B cell (primary cell): ENCODE results near the gene SMIM36. TPM values are rescaled to one million over a fixed set of nuclear protein-coding genes. Genes with fewer than 3 reads are reported as not detected.

Experiments used
- ATAC-seq: fragments of 200-7000 bp; cut with Tn5 transposase; one replicate; pipeline ENCODE4 v1.10.0; 2021; ENCODE audit warnings: low read depth, mild to moderate bottlenecking, moderate number of reproducible peaks, moderate library complexity
- CTCF ChIA-PET: fragments of 350-600 bp; sonication (Branson Sonifier 250); formaldehyde crosslinking; loops from one replicate; lab custom pipeline; 2021; ENCODE audit warnings: antibody characterized with exemption, inconsistent platforms; lab: Charles Lee
- POLR2A ChIA-PET: fragments of 350-600 bp; sonication (Branson Sonifier 250); formaldehyde crosslinking; loops from one replicate; lab custom pipeline; 2021; ENCODE audit warnings: antibody characterized with exemption; lab: Charles Lee
- DNase-seq: peaks from one replicate; pipeline ENCODE4 v3.0.0; 2013
- H2AFZ ChIP-seq: 2 replicates; pipeline ENCODE4 v1.6.1; 2012; ENCODE audit warnings: mild to moderate bottlenecking, low read depth, low read length; ENCODE audit not compliant: insufficient read depth, poor library complexity, severe bottlenecking
- H3K27ac ChIP-seq, 2 donors: 1 replicate in 1 of 2; 2 replicates in 1 of 2; pipeline ENCODE4 v1.5.1; 2012 to 2013; ENCODE audit warnings: low read length in 2 of 2, mild to moderate bottlenecking in 2 of 2, moderate library complexity in 1 of 2
- H3K27me3 ChIP-seq, 4 experiments: fragments of 200-600 bp in 1 of 4; sonication (generic) in 1 of 4; replicated peaks in 1 of 4; 1 replicate in 2 of 4; 2 replicates in 2 of 4; pipeline versions ENCODE4 v1.6.1 to v1.7.0; 2013 to 2016; ENCODE audit warnings: low read length in 3 of 4, mild to moderate bottlenecking in 2 of 4, mixed read lengths in 1 of 4, moderate library complexity in 1 of 4; ENCODE audit not compliant: insufficient read depth in 4 of 4, control insufficient read depth in 3 of 4; ENCODE audit errors: control extremely low read depth in 1 of 4
- H3K36me3 ChIP-seq, 2 experiments: replicated peaks in 1 of 2; 1 replicate in 1 of 2; 2 replicates in 1 of 2; pipeline versions ENCODE4 v1.6.1 to v1.7.1; 2013; ENCODE audit warnings: low read length in 1 of 2; ENCODE audit not compliant: insufficient read depth in 2 of 2, control insufficient read depth in 1 of 2; ENCODE audit errors: control extremely low read depth in 1 of 2, extremely low read depth in 1 of 2
- H3K4me1 ChIP-seq, 2 donors: fragments of 200-600 bp in 1 of 2; sonication (generic) in 1 of 2; 1 replicate in 1 of 2; 2 replicates in 1 of 2; pipeline versions ENCODE4 v1.5.1 to v1.6.1; 2013 to 2017; ENCODE audit warnings: low read length in 2 of 2; ENCODE audit not compliant: control insufficient read depth in 2 of 2, insufficient read depth in 2 of 2
- H3K4me2 ChIP-seq: replicated peaks from 2 replicates; pipeline ENCODE3; 2012; ENCODE audit warnings: mild to moderate bottlenecking, low read depth, low read length; ENCODE audit not compliant: poor library complexity, severe bottlenecking
- H3K4me3 ChIP-seq, 5 experiments: fragments of 200-600 bp in 1 of 5; sonication (generic) in 1 of 5; 1 replicate in 3 of 5; 2 replicates in 2 of 5; pipeline versions ENCODE4 v1.5.1 to v1.7.0; 2011 to 2016; ENCODE audit warnings: low read length in 4 of 5, mild to moderate bottlenecking in 4 of 5, low read depth in 2 of 5, control low read depth in 1 of 5, moderate library complexity in 1 of 5; ENCODE audit not compliant: insufficient read depth in 1 of 5; ENCODE audit errors: control extremely low read depth in 1 of 5, extremely low read depth in 1 of 5
- H3K79me2 ChIP-seq: fragments of 200-600 bp; sonication (generic); one replicate; pipeline ENCODE4 v1.6.0; 2016; ENCODE audit warnings: low read length; ENCODE audit not compliant: control insufficient read depth, insufficient read depth
- H3K9ac ChIP-seq: fragments of 200-600 bp; sonication (generic); 2 replicates; pipeline ENCODE4 v1.6.1; 2017; ENCODE audit warnings: mild to moderate bottlenecking, low read length, moderate library complexity
- H3K9me3 ChIP-seq, 3 donors: one replicate each; pipeline versions ENCODE4 v1.6.1 to v1.7.1; 2013; ENCODE audit warnings: low read length in 2 of 3; ENCODE audit not compliant: control insufficient read depth in 2 of 3, insufficient read depth in 1 of 3; ENCODE audit errors: control extremely low read depth in 1 of 3
- H4K20me1 ChIP-seq: 2 replicates; pipeline ENCODE4 v1.6.0; 2012; ENCODE audit warnings: mild to moderate bottlenecking, low read length; ENCODE audit not compliant: insufficient read depth, control insufficient read depth, poor library complexity, severe bottlenecking
- H3K27ac Mint-ChIP-seq: one replicate; pipeline ENCODE4 v1.8.0; 2021; ENCODE audit warnings: mixed read lengths
- H3K27me3 Mint-ChIP-seq: one replicate; pipeline ENCODE4 v1.8.0; 2021; ENCODE audit warnings: mixed read lengths
- H3K4me1 Mint-ChIP-seq: one replicate; pipeline ENCODE4 v1.8.0; 2021; ENCODE audit warnings: mixed read lengths
- H3K4me3 Mint-ChIP-seq: one replicate; pipeline ENCODE4 v1.8.0; 2021; ENCODE audit warnings: mixed read lengths
- H3K9me3 Mint-ChIP-seq: one replicate; pipeline ENCODE4 v1.8.0; 2022; ENCODE audit warnings: mixed read lengths; ENCODE audit not compliant: insufficient read depth
- EZH2 ChIP-seq: IDR thresholded peaks from 2 replicates; pipeline ENCODE4 v1.6.1; 2012; ENCODE audit warnings: borderline replicate concordance, low read depth, mild to moderate bottlenecking, moderate library complexity, low read length; ENCODE audit not compliant: insufficient read depth, poor library complexity, severe bottlenecking
- WGBS: methylation state at CpG from one replicate; pipeline ENCODE4 v1.1.5; 2013; ENCODE audit warnings: missing lambda C conversion rate; ENCODE audit not compliant: insufficient coverage; 5-methylcytosine and 5-hydroxymethylcytosine counted together
- intact Hi-C: fragments of 100-400 bp; cut with micrococcal nuclease; formaldehyde crosslinking; loops from one replicate; pipeline ENCODE4 v1.10.0; 2022
- polyA plus RNA-seq: library from polyadenylated mRNA; depleted of rRNA; stranded (reverse); fragments of >200 nt; gene quantifications from 2 replicates; pipeline ENCODE4 v1.2.3, GENCODE V29; 2012
- total RNA-seq, 2 donors: library from RNA; stranded (reverse); fragments of 120-200 nt in 1 of 2; gene quantifications; 1 replicate in 1 of 2; 2 replicates in 1 of 2; pipeline versions ENCODE4 v1.2.3 to v1.2.4, GENCODE V29; 2013 to 2022
- TF ChIP-seq, protein P1 (sequence below): fragments of 200-600 bp; IDR thresholded peaks from one replicate; pipeline ENCODE4 v1.8.0; 2022; ENCODE audit warnings: antibody characterized with exemption, mild to moderate bottlenecking

SMIM36 gene
- total and polyA plus RNA-seq, 2 donors (not counting 1 experiment from before 2014, with no cell fraction given) = not detected

DNA sequence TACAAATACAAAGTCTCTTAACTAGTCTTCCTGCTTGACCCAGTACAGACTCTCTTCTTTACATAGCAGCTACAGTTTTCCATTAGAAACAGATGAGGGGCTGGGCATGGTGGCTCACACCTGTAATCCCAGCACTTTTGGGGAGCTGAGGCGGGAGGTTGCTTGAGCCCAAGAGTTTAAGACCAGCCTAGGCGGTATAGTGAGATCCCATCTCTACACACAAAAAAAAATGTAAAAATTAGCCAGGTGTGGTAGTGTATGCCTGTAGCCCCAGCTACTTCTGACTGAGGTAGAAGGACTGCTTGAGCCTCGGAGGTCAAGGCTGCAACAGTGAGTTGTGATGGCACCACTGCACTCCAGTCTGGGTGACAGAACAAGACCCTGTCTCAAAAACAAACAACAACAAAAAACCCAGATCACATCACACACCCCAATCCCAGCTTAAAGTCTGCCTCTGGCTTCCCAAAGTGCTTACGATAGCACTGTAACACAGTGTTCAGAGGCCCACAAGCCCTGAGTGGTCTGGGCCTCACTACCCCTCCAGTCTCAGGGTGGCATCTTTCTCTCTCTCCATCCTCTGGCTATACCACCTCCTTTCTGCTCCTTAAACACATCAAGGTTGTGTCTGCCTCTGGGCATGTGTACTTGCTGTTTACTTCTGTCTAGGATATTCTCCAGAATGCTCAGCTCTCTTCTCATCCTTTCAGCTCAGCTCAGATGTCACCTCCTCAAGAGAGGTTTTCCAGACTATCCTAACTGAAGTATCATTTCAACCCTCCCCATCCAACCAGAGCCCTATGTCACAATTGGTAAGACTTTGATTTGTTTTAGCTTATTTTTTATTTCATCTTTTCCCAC is 93.6 kb downstream of the SMIM36 start:
- Histone ChIP-seq H3K4me3 (no peak overlapping the region), H3K9ac (no peak overlapping the region), H4K20me1 (no peaks in the 10 kb centered on the region), H3K9me3 (no peaks in the 10 kb centered on the region), H3K36me3 (peaks cover 4 to 14% of the 10 kb centered on the region in 2 experiments), H3K4me2 (no peak overlapping the region), H3K27me3 (no peaks in the 10 kb centered on the region), H3K79me2 (peaks cover 59% of the 10 kb centered on the region), H3K4me1 (peaks cover 37 to 47% of the 10 kb centered on the region in 2 donors), H3K27ac (no peak overlapping the region), H2AFZ (no peak overlapping the region)
- H3K27me3 Mint-ChIP-seq = no peaks in the 10 kb centered on the region
- 88% methylated on average over 2 of the region's 4 CpGs for WGBS
- POLR2A ChIA-PET = no interaction called here
- H3K27ac Mint-ChIP-seq = peak overlapping the region; percentile 61
- intact Hi-C loops = no loop called here
- no peaks in the 10 kb centered on the region for H3K9me3 Mint-ChIP-seq
- no peak overlapping the region for H3K4me3 Mint-ChIP-seq
- peaks cover 49% of the 10 kb centered on the region for H3K4me1 Mint-ChIP-seq
- no peak for TF ChIP-seq EZH2
- TF ChIP-seq, protein P1, sequence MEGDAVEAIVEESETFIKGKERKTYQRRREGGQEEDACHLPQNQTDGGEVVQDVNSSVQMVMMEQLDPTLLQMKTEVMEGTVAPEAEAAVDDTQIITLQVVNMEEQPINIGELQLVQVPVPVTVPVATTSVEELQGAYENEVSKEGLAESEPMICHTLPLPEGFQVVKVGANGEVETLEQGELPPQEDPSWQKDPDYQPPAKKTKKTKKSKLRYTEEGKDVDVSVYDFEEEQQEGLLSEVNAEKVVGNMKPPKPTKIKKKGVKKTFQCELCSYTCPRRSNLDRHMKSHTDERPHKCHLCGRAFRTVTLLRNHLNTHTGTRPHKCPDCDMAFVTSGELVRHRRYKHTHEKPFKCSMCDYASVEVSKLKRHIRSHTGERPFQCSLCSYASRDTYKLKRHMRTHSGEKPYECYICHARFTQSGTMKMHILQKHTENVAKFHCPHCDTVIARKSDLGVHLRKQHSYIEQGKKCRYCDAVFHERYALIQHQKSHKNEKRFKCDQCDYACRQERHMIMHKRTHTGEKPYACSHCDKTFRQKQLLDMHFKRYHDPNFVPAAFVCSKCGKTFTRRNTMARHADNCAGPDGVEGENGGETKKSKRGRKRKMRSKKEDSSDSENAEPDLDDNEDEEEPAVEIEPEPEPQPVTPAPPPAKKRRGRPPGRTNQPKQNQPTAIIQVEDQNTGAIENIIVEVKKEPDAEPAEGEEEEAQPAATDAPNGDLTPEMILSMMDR = no peak
- no peak for DNase-seq
- no peak for ATAC-seq
- CTCF ChIA-PET = interaction anchor here (0.6 to 2.0 kb wide), 8 partner anchors 9 to 69 kb away, joined by 3 to 6 read pairs (median 4); no protein-coding TSS in a partner anchor

- H3K4me3 ChIP-seq = no peak overlapping the region
- Mint-ChIP-seq H3K4me1 (peaks cover 45% of the 10 kb centered on the region), H3K27ac (peak overlapping the region; percentile 61), H3K27me3 (no peaks in the 10 kb centered on the region), H3K9me3 (no peaks in the 10 kb centered on the region), H3K4me3 (peak overlapping the region; percentile 14)
- ATAC-seq (no peak), DNase-seq (no peak)
- no peak for TF ChIP-seq EZH2
- TF ChIP-seq, protein P1 = no peak
- intact Hi-C loops = no loop called here
- no peaks in the 10 kb centered on the region for H4K20me1 ChIP-seq
- peaks cover 7 to 25% of the 10 kb centered on the region in 2 experiments for H3K36me3 ChIP-seq
- H2AFZ ChIP-seq = no peak overlapping the region
- no peak overlapping the region for H3K4me2 ChIP-seq
- CTCF ChIA-PET = interaction anchor here (0.7 to 1.6 kb wide), 2 partner anchors 60 to 68 kb away, joined by 4 read pairs; no protein-coding TSS in a partner anchor
- H3K27ac ChIP-seq = no peak overlapping the region
- peaks cover 34 to 40% of the 10 kb centered on the region in 2 donors for H3K4me1 ChIP-seq
- H3K9ac ChIP-seq = no peak overlapping the region
- 0% methylated on average over 1 of the region's 4 CpGs for WGBS
- POLR2A ChIA-PET = no interaction called here
- no peaks in the 10 kb centered on the region for H3K9me3 ChIP-seq
- peaks cover 58% of the 10 kb centered on the region for H3K79me2 ChIP-seq
- no peaks in the 10 kb centered on the region for H3K27me3 ChIP-seq
These were observed 94.7 kb downstream of the SMIM36 start for GRCh38 chr17:55416470-55417052.
